Kidney tubule cell (primary cell): Measurements from ENCODE around the gene ANXA6.

Source experiments
- DNase-seq: peaks from one replicate; pipeline ENCODE4 v3.0.0-alpha.2; 2018; ENCODE audit warnings: low spot score

Gene ANXA6

DNA sequence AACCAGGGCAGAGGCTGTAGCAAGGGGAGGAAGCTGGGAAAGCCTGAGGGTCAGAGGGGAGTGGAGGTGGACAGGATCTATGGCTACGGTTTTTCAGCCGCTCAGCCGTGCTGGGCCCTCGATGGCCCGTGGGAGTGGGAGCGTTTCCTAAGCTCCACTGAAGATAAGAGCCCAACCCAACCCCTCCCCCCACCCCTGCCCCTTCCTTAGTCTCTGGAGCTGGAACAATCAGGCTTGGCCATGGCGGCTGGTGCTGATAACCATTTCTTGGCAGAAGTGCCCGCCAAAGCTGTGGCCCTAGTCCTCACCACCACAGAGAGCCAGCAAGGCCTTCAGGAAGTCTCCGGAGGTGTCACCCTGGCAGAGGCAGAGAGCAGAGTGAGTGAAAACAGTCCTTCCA is 56.4 kb downstream of the ANXA6 start:
- no peak for DNase-seq

DNA sequence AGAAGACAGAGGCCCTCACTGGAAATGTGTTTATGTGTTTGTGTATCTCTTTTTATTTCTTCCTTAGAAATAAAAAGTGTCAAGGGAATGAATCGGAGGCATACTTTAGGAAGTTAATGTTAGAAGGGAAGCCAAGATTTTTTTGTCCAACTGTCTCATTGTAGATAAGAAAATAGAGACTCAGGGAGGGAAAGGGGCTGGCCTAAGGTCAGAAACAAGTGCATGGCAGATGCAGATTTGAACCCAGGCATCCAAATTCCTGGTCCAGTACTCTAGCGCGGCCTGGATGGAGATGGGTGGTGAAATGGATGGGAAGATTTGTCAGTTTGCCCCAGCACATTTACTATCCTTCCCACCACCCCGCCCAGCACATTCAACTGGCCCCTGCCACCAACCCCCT is 56.9 kb downstream of the ANXA6 start:
- DNase-seq: no peak

DNA sequence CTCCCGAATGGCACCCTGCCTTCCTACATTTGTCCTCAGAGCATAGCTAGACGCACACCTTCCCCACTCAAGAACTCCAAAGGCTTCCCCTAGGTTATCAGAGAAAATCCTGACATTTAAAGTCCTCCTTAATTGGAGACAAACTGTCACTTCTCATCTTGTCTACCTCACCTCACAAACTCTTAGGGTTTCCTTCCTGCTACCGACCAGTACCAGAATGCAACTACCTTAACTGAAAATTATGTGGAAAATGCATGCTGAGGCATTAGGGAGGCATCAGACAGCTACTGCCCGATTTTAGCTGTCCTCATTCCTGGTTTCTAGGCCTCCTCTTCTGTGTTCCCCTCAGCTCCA is 58.8 kb downstream of the ANXA6 start:
- no peak for DNase-seq

GRCh38 chr5:151097820-151098767 is 59.5 kb downstream of the ANXA6 start:
- DNase-seq: no peak

DNA sequence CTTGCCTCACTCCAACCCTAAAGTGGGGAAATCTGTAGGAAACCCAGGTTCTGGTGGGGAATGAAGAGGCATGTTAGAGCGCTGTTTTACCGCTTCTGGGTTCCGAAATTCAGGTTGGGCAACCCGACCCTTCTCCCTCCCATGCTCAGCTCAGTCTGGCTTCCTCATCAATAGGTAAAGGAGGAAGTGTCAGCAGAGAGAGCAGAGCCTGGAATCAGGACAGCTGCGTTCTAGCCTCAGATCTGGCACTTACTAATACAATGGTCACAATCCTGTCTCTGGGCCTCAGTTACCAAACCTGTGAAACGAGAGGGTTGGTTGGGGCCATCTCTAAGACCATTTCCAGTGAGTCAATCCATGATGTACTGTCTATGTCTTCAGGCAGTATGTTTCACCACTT is 60.5 kb downstream of the ANXA6 start:
- no peak for DNase-seq

DNA sequence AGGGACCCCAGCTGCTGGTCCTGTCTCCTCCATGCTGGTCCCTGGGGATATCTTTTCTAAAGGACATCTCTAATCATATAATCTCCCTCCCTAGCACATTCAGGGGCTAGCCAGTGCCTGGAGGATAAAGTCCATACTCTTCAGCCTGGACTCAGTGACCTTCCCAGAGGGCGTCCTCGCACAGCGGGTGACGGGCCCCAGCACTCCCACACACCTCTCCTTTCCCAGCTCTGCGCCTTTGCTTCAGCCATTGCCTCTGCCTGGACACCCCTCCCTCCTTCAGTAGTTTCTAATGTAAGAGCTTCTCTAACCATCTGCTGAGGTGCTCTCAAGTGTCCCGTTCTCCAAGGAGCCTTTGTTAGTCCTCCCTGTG is 61.6 kb downstream of the ANXA6 start:
- no peak for DNase-seq

DNA sequence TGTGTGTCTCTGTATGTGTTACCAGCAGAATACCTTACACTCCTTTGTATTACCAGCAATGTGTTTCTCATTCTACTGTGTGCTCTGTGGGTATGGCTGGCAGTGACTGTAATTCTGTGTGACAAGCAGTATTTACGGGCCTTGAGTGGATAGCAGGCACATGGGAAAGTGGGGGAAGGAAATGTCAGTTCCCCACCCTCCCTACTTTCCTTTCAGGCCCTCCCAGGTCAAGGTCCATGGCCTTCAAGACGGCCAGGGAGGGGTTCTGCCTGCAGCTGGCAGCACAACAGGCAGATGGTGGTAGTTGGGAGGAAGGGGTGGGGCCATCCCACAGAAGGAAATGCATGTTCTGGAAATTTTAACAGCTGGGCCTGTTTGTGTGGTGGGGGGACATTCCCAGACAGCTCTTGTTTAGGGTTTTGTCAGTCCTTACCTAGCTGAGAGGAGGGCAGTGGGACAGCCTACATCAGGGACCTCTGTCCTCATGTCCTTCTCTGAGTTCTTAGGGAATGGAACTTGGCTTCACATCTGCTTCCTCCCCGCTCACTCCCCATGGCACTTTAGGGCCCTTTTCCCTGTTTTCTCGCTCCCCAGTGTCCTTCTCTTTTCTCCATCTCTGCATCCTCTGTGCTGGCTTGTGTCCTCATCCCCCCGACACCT is 62.1 kb downstream of the ANXA6 start:
- DNase-seq: peak; percentile 68

- DNase-seq: no peak
Observed at GRCh38 chr5:151094852-151095245, 62.7 kb downstream of the ANXA6 start.

DNA sequence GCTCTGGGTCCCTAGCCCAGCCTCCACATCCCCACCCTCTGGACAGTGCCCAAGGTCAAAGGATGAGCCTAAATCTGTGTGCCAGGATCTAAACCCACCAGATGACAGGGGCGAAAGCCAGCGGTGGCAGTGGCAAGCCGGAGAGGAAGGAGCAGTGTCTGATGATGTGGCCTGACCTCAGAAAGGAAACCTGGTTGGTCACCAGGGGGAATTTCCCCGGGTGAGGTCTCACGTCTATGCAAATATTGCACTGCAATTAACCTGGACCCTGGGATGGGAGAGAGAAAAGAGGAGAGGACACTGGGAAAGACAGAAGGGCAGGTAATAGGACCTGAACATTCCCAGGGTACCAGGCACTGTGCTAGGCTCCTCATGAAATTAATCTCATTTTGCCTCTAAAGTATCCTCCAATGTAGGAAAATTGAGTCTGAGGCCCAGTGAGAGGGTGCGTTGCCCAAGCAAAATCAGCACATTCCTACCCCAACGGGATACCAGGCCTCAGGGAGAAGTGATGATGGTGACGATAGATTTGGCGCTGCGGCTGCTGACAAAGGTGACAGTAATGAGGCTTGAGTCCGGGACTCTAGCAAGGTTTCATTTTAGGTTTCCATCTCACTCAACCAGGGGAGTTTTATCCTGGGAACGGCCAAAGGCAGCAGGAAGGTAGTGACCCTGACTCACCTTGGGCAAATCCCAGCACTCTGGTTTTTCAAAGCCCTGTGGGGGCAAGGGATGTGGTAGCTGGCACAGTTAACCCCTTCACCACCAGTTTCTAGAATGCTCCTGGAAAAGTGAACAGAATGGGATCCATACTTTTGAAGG is 63.3 kb downstream of the ANXA6 start:
- peak; percentile 94 for DNase-seq

- DNase-seq: peak; percentile 93
Observed at GRCh38 chr5:151093476-151093889, 64.1 kb downstream of the ANXA6 start.

DNA sequence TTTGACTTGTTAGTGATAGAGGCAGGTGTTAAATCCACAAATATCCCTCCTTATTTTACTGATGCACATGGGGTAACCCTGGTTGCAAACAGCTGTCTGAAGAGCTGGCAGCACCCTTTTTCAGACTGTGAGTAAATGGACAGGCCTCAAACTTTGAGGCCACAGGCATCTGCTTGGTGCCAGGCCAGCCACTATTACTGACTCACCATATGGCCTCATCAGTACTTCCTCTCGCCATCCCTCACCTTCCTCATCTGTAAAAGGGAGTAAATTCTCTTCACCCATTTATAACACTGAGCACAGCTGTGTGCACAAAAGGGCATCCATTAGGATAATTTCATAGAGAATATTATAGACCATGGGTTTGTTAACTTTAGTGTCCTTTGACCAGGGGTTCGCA is 64.8 kb downstream of the ANXA6 start:
- DNase-seq: peak; percentile 94

DNA sequence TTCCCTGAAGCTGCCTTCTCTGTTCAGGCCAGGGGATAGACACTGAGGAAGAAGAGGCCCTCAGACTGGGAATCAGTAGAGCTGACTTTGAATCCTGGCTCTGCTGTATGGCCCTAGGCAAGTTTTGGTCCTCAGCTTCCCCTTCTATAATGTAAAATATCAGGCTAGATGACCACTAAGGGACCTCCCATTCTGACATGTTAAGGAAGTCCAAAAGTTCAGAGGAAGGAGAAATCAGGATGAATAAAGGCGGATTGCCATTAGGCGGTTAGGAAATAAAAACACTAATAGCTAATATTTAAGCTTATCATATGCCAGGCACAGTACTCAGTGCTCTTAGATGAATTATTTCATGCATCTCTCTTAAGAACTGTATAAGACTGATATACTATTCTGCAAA is 67.9 kb downstream of the ANXA6 start:
- DNase-seq: no peak

- DNase-seq: no peak
Observed at GRCh38 chr5:151088986-151089385, 68.6 kb downstream of the ANXA6 start.

DNA sequence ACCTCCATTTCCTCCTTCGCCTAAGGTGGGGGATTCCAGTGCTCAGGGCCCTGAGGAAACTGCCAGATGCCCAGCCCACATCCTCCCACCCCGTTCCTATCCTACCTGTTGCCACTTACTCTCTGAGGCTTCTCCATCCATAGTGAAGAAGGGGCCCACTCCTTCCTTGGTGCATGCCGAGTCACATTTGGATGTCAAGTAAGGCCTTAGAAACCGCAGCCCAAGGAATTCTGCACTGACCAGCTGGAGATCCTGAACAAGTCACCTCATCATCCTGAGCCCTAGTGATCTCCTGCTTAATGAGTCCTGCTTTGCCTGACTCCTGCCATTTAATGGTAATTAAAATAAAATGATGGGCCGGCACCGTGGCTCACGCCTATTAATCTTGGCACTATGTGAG is 70.1 kb downstream of the ANXA6 start:
- DNase-seq: peak; percentile 32

GRCh38 chr5:151086905-151087360 is 70.6 kb downstream of the ANXA6 start:
- peak; percentile 85 for DNase-seq

GRCh38 chr5:151086192-151086869 is 71.2 kb downstream of the ANXA6 start:
- no peak for DNase-seq

DNA sequence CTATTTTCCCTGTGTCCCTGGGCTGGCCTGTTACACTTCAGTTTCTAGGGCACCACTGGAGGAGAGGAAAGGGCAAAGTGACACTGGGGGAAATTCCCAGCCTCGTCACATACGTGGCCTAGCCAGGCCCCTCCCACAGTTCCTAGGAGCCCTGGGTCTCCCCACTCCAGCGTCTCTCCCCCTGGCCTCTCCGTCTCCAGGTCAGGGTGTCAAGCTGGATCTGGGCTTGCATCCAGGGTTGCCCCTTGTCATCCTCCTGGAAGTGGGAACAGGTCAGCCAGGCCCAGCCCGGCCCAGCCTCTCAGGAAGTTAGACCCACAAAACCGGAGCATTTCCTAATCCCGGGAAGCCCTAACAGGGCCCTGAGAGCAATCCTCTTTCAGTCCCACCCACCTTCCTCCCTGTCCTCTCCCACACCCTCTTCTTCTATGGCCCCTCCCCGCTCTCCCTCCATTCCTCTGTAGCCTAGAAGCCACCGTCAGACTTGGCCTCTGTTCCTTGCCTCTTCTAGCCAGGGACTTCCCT is 72.0 kb downstream of the ANXA6 start:
- DNase-seq: peak; percentile 93

DNA sequence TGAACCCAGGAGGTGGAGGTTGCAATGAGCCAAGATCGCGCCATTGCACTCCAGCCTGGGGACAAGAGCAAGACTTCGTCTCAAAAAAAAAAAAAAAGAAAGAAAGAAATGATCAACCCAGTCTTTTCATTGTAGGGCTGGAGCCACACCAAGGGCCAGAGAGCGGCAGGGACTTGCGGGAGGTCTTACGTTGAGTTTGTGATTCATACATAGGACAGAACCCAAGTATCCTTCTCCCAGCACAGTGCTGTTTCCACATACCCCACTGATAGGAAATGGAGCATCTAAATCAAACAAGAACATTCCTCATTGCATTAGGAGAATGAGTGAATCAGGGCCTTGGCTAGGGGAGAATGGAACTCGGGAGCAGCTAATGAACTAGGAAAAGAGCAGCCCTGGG is 73.2 kb downstream of the ANXA6 start:
- DNase-seq: peak; percentile 43

DNA sequence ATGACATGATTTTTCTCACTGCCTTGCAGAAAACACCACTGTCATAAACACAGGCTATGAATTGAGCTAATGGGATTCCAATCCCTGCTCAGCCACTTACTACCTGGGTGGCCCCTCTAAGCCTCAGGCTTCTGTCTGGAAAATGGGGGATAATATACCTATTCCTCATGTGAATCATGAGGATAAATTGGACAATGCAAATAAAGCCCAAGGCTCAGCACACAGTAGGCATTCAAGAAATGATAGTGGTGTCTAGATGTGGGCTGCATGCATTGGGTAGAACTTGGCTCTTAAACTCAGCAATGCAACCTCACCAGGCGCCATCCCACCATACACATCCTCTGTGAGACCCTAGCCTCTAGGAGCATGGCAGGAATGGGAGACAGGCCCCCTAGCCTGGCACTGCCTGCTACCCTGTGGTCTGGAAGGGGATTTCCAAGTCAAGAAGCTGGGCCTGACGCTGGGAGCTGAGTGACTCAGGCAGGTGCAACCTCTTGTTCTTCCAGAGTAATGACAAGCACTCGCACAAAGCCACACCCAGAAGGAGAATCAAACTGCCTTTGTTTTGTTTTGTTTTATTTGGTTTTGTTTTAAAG is 74.4 kb downstream of the ANXA6 start:
- peak; percentile 96 for DNase-seq

GRCh38 chr5:151082282-151082902 is 75.2 kb downstream of the ANXA6 start:
- peak; percentile 74 for DNase-seq
